Right cardiac atrium (tissue), 5 donors: ENCODE data around the gene PACSIN1. TPM values are rescaled to one million over a fixed set of nuclear protein-coding genes. Genes with fewer than 3 reads are reported as not detected.

Experiments
- ATAC-seq, 2 donors: fragments of 200-7000 bp; cut with Tn5 transposase; one replicate each; pipeline versions ENCODE4 v1.8.0 to v1.9.1; 2020; ENCODE audit warnings: moderate library complexity in 2 of 2, mild to moderate bottlenecking in 1 of 2
- DNase-seq, 3 donors: peaks; one replicate each; pipeline ENCODE4 v3.0.0-alpha.2; 2020
- H3K27ac ChIP-seq: one replicate; pipeline ENCODE4 v1.5.1; 2013; ENCODE audit warnings: mild to moderate bottlenecking, low read length, control low read depth, moderate library complexity
- H3K27me3 ChIP-seq: one replicate; pipeline ENCODE4 v1.6.1; 2013; ENCODE audit not compliant: control insufficient read depth, insufficient read depth
- H3K4me1 ChIP-seq: one replicate; pipeline ENCODE4 v1.6.1; 2013; ENCODE audit warnings: low read length; ENCODE audit not compliant: control insufficient read depth, insufficient read depth
- H3K4me3 ChIP-seq: one replicate; pipeline ENCODE4 v1.5.1; 2013; ENCODE audit warnings: low read length, control low read depth
- H3K9me3 ChIP-seq: one replicate; pipeline ENCODE4 v1.6.1; 2013; ENCODE audit warnings: low read length; ENCODE audit not compliant: control insufficient read depth
- WGBS: extraction: QIAGEN DNeasy Blood & Tissue Kit; methylation state at CpG from one replicate; pipeline ENCODE4 v1.1.7; 2013; 5-methylcytosine and 5-hydroxymethylcytosine counted together
- intact Hi-C, 4 donors: fragments of 100-400 bp; cut with DNase I; formaldehyde crosslinking; loops; one replicate each; pipeline versions ENCODE4 v1.11.0 to v1.14.0; 2022 to 2023
- polyA plus RNA-seq: library from polyadenylated mRNA; stranded (reverse); fragments of 200-250 nt; gene quantifications from one replicate; pipeline ENCODE4 v1.2.3, GENCODE V29; 2013
- total RNA-seq, 4 donors: library from RNA; stranded (reverse); fragmentation: NEBNext Ultra II Directional; extraction: Animal tissue kit (Norgen Biotek cat#: 25700); gene quantifications; one replicate each; pipeline ENCODE4 v1.2.1, GENCODE V29; 2021
- donor health status: healthy with polysubstance abuse.
- donor health status: DM: no; HTN: yes; CAD: no.
- donor health status: DM: no; HTN: no; CAD: no.
- donor health status: DM: no; HTN: yes; CAD: no; lungs with severe emphysema.
- donor health status: DM: yes; HTN: yes; CAD: no.

Gene PACSIN1
- total and polyA plus RNA-seq, 5 donors: 2.5 to 14.0 (median 10.0) TPM

DNA sequence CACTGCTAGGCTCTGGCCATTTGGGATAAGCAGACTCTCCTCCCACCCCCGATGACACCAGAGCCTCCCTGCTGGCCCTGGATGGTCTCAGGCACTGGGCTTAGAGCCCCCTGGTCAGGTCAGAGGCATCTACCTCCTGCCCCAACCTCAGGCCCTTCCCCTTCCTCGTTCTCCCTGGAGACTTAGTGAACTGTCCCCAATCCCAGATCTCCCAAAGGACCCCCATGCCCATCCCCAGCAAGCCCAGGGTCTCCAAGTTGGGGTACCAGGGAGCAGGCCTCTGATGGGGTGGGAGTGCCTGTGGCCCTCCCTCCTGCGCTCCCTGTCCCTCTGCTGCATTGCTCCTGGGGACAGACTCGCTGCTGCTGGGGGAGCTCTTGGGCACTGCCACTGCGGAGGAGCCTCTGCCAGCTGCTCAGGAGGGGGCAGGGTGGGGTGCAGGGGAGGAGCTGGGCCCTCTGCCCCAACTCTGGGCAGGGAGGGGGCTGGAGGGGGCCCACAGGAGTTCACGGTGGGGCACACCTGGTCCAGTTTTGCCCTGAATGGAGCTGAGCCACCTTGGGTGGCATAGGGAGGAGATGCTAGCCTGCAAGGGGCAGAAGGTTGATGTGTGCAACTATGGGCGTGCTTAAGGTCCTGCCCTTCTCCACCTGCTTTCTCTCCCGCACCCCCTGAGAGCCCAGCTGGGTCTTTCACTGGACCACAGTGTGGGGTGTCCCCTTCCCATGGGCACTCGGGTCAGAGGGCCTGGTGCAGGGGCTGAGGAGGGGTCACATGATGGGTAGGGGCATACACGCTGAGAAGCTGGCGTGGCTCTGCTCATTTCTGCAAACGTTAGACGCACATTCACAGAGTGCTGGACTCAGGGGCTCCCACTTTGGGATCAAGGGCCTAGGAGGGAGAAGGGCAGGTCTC, 49.9 kb downstream of the PACSIN1 start:
- ATAC-seq: no peak
- no peak overlapping the region for H3K4me3 ChIP-seq
- H3K27me3 ChIP-seq: no peaks in the 10 kb centered on the region
- intact Hi-C loops: no loop called here
- H3K4me1 ChIP-seq: no peaks in the 10 kb centered on the region
- no peaks in the 10 kb centered on the region for H3K9me3 ChIP-seq
- H3K27ac ChIP-seq: no peak overlapping the region
- DNase-seq: peak in 1 of 3 donors; percentile 39
- WGBS: 78% methylated on average over 13 of the region's 13 CpGs

- no peak overlapping the region for H3K4me3 ChIP-seq
- DNase-seq (no peak), ATAC-seq (no peak)
- H3K27me3 ChIP-seq: no peaks in the 10 kb centered on the region
- no peaks in the 10 kb centered on the region for H3K9me3 ChIP-seq
- no peak overlapping the region for H3K27ac ChIP-seq
- H3K4me1 ChIP-seq: no peaks in the 10 kb centered on the region
- intact Hi-C loops: no loop called here
- WGBS: 82% methylated on average over 22 of the region's 22 CpGs
Measured at GRCh38 chr6:34516391-34517324, 50.8 kb downstream of the PACSIN1 start.

GRCh38 chr6:34517461-34517881, 51.6 kb downstream of the PACSIN1 start:
- no peak overlapping the region for H3K4me3 ChIP-seq
- ATAC-seq (no peak), DNase-seq (no peak)
- intact Hi-C loops: no loop called here
- H3K27me3 ChIP-seq: no peaks in the 10 kb centered on the region
- H3K4me1 ChIP-seq: no peaks in the 10 kb centered on the region
- no peak overlapping the region for H3K27ac ChIP-seq
- H3K9me3 ChIP-seq: no peaks in the 10 kb centered on the region
- WGBS: 78% methylated on average over 4 of the region's 4 CpGs

GRCh38 chr6:34517966-34518365, 52.1 kb downstream of the PACSIN1 start:
- H3K27me3 ChIP-seq: no peaks in the 10 kb centered on the region
- ATAC-seq (no peak), DNase-seq (peak in 1 of 3 donors; percentile 49)
- H3K9me3 ChIP-seq: no peaks in the 10 kb centered on the region
- no peak overlapping the region for H3K4me3 ChIP-seq
- 79% methylated on average over 8 of the region's 8 CpGs for WGBS
- no peak overlapping the region for H3K27ac ChIP-seq
- intact Hi-C loops: no loop called here
- no peaks in the 10 kb centered on the region for H3K4me1 ChIP-seq

GRCh38 chr6:34518669-34519365, 52.9 kb downstream of the PACSIN1 start:
- ATAC-seq (no peak), DNase-seq (peak in 1 of 3 donors; percentile 19)
- WGBS: 85% methylated on average over 4 of the region's 4 CpGs
- Histone ChIP-seq H3K4me1 (no peaks in the 10 kb centered on the region), H3K4me3 (no peak overlapping the region), H3K27me3 (no peaks in the 10 kb centered on the region), H3K9me3 (no peaks in the 10 kb centered on the region), H3K27ac (no peak overlapping the region)
- intact Hi-C loops: no loop called here

GRCh38 chr6:34519971-34520644, 54.2 kb downstream of the PACSIN1 start:
- H3K9me3 ChIP-seq: no peaks in the 10 kb centered on the region
- H3K4me1 ChIP-seq: no peaks in the 10 kb centered on the region
- H3K27me3 ChIP-seq: no peaks in the 10 kb centered on the region
- H3K27ac ChIP-seq: no peak overlapping the region
- intact Hi-C loops: no loop called here
- ATAC-seq (no peak), DNase-seq (peak in 1 of 3 donors; percentile 17)
- WGBS: 90% methylated on average over 8 of the region's 8 CpGs
- no peak overlapping the region for H3K4me3 ChIP-seq

DNA sequence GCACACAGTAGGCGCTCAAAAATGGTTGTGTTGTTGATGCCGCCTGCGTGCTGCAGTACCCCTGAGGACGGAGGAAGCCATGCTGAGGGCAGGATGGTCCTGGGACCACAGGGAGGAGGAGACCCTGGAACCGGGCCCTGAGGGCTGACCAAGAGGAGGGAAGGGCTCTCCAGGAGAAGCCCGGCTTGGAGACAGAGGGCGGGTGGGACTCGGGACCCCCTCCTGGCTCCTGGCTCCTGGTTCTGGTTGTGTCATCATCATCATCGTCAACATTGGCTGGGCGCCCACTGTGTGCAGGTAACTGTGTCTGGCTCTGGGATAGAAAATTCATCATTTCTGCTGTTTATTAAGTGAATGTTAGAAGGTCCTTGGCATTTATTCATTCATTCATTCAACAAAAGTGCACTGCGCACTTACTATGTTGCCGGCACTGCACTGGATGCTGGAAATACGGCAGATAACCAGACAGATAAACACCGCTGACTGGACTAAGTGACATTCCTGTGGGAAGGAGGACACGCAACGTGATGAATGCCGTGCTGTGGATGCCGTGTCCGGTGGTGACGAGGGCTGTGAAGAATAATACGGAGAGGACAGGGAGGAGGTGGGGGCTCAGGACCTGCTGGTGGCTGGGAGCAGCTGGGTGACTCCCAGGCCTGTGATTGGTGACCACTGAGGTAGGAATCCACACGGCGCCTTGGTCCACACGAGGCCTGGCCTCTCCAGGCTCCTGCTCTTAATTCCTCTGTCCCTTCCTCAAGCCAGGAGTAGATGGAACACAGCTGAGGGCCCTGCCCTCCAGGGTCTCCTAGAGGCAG, 55.0 kb downstream of the PACSIN1 start:
- ATAC-seq (no peak), DNase-seq (peak in 1 of 3 donors; percentile 49)
- WGBS: 81% methylated on average over 24 of the region's 24 CpGs
- Histone ChIP-seq H3K27ac (no peak overlapping the region), H3K27me3 (no peaks in the 10 kb centered on the region), H3K4me3 (no peak overlapping the region), H3K9me3 (no peaks in the 10 kb centered on the region), H3K4me1 (no peaks in the 10 kb centered on the region)
- intact Hi-C loops: no loop called here

DNA sequence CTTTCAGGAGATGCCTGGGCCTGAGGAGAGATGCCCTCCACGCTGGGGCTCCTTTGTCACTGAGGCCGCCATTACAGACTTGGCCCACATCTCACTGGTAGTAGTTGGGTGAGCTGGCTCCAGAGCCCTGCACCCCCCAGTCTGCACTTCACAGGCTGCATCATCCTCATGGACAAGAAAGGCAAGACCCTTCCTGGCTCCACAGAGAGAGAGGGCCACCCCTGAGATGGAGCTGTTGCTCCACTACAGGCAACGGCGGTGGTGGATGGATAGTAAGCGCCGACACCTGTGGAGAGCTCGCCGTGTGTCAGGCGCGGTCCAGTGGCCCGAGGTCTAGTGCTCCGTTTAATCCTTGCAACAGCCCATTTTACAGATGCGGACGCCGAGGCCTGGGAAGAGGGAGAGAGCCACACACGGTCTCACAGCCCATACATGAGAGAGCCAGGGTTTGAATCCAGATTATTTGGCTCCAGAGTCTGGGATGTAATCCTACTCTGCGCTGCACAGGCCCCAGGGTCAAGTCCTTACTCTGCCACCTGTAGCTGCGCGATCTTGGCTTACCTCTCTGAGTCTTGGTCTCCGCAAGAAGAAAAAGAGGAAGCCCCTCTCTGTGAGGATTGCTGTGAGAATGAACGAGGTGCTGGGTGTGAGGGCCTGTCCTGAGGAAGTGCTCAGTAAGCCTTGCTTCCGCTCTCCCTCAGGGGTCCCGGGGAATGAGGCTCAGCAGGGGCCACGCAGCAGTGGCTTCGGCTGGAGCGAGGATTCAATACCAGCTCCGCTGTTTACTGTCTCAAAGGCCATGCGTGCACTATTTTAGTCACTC, 55.8 kb downstream of the PACSIN1 start:
- no peak for ATAC-seq
- 88% methylated on average over 28 of the region's 28 CpGs for WGBS
- intact Hi-C loops: no loop called here
- no peaks in the 10 kb centered on the region for H3K27me3 ChIP-seq
- no peaks in the 10 kb centered on the region for H3K4me1 ChIP-seq
- no peak overlapping the region for H3K4me3 ChIP-seq
- H3K9me3 ChIP-seq: no peaks in the 10 kb centered on the region
- peak in 2 of 3 donors; percentile 21 to 38 for DNase-seq
- H3K27ac ChIP-seq: no peak overlapping the region

- Histone ChIP-seq H3K27ac (no peak overlapping the region), H3K4me1 (no peaks in the 10 kb centered on the region), H3K4me3 (no peak overlapping the region), H3K9me3 (no peaks in the 10 kb centered on the region), H3K27me3 (no peaks in the 10 kb centered on the region)
- ATAC-seq: no peak
- intact Hi-C loops: no loop called here
- 77% methylated on average over 10 of the region's 10 CpGs for WGBS
- DNase-seq: peak in 1 of 3 donors; percentile 3
Measured at GRCh38 chr6:34522761-34523160, 56.9 kb downstream of the PACSIN1 start.
